SK-N-MC (cell line): ENCODE measurements around the gene TKFC.

Source experiments
- EZH2 ChIP-seq: fragments of 200-600 bp; sonication (generic); IDR thresholded peaks from one replicate; pipeline ENCODE4 v1.6.1; 2017; ENCODE audit warnings: antibody characterized with exemption
- POLR2AphosphoS5 ChIP-seq: IDR thresholded peaks from 2 replicates; pipeline ENCODE4 v1.6.1; 2012; ENCODE audit warnings: mild to moderate bottlenecking, low read depth, low read length, borderline replicate concordance

DNA sequence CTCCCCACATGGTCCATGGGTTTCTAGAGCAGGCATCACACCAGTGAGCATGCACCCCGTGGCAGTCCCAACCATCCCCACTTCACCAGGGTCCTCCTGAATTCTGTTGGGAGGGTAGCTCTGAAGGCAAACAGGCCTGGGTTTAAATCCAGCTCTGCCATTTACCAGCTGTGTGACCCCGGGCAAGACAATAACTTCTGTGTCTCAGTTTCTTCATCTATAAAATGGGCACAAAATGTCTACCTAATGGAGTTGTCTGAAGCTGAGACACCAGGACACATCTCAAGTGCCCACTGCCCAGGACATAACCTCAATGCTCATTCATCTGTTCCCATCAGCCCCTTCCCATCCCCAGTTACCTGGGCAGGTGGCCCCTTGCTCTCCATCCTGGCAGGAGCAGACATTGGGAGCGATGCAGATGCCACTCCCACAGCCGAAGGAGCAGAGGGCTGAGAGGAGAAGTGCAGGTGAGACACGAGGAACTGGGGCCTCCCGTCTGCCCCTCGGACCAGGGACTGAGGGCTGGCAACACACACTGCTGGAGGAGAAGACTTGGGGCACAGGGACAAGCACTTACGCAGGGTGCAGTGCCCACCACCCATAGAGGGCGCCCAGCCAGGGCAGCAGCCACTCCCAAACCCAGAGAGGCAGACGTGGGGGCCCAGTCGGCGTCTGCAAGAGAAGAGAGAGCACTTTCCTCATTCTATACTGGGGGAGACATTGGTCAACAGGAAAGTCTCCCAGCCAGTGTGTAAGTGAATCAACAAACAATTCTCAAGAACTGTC, 41.9 kb upstream of the TKFC start:
- TF ChIP-seq EZH2 = no peak
- no peak for TF ChIP-seq POLR2AphosphoS5
